Measurements from ENCODE around the gene TP73. TPM values are rescaled to one million over a fixed set of nuclear protein-coding genes. Genes with fewer than 3 reads are reported as not detected.
"Not testable (repeated sequence)": the region's sequence is repeated elsewhere in the genome, so short reads cannot be mapped to it uniquely, and the experiment has no call there.

The TP73 gene
- total and polyA plus RNA-seq, 5 experiments from 2014 or later = 0.04 to 0.06 TPM; not detected in 3

- Mint-ChIP-seq H3K4me1 (peaks cover 16 to 40% (median 35%) of the 10 kb centered on the region in 4 donors), H3K4me3 (peak overlapping the region; percentile 66 to 84 (median 72)), H3K27me3 (peaks cover 0 to 1% (median 0%) of the 10 kb centered on the region in 5 donors), H3K9me3 (peaks cover 0 to 3% (median 0%) of the 10 kb centered on the region in 9 donors), H3K36me3 (peaks cover 0 to 14% (median 3%) of the 10 kb centered on the region in 3 donors), H3K27ac (peak overlapping the region in 4 of 10 donors; percentile 26 to 79 (median 60))
- DNase-seq = no peak
- no peak for ATAC-seq
- POLR2A ChIA-PET = no interaction called here
Measured at GRCh38 chr1:3747522-3747848, 95.2 kb downstream of the TP73 start.

GRCh38 chr1:3747903-3748302, 95.6 kb downstream of the TP73 start:
- POLR2A ChIA-PET = no interaction called here
- DNase-seq (no peak), ATAC-seq (no peak)
- peaks cover 0 to 1% (median 0%) of the 10 kb centered on the region in 5 donors for H3K27me3 Mint-ChIP-seq
- peak overlapping the region; percentile 66 to 84 (median 72) for H3K4me3 Mint-ChIP-seq
- H3K4me1 Mint-ChIP-seq = peaks cover 16 to 39% (median 35%) of the 10 kb centered on the region in 4 donors
- peaks cover 0 to 3% (median 0%) of the 10 kb centered on the region in 9 donors for H3K9me3 Mint-ChIP-seq
- peak overlapping the region in 4 of 10 donors; percentile 46 to 87 (median 76) for H3K27ac Mint-ChIP-seq
- H3K36me3 Mint-ChIP-seq = peaks cover 0 to 13% (median 3%) of the 10 kb centered on the region in 3 donors

GRCh38 chr1:3748316-3748900, 96.1 kb downstream of the TP73 start:
- ATAC-seq, H3K9me3 Mint-ChIP-seq, POLR2A ChIA-PET, H3K36me3 Mint-ChIP-seq, H3K27me3 Mint-ChIP-seq, DNase-seq: not testable (repeated sequence)
- Mint-ChIP-seq H3K4me1 (peaks cover 13 to 35% (median 33%) of the 10 kb centered on the region in 4 donors), H3K4me3 (peak overlapping the region in 9 of 10 donors; percentile 29 to 84 (median 71)), H3K27ac (peak overlapping the region in 3 of 10 donors; percentile 52 to 87 (median 79))

- Mint-ChIP-seq H3K4me3 (no peak overlapping the region), H3K36me3 (peaks cover 0 to 5% (median 3%) of the 10 kb centered on the region in 3 donors), H3K27ac (no peak overlapping the region), H3K27me3 (peaks cover 0 to 1% (median 0%) of the 10 kb centered on the region in 5 donors), H3K9me3 (peaks cover 0 to 3% (median 0%) of the 10 kb centered on the region in 9 donors), H3K4me1 (peaks cover 12 to 31% (median 30%) of the 10 kb centered on the region in 4 donors)
- ATAC-seq = no peak
- DNase-seq = no peak
- POLR2A ChIA-PET = interaction anchor here (0.7 kb wide), 1 partner anchor 82 kb away, joined by 5 read pairs; no protein-coding TSS in a partner anchor
Measured at GRCh38 chr1:3749512-3749911, 97.2 kb downstream of the TP73 start.

- Mint-ChIP-seq H3K27me3 (peaks cover 0 to 3% (median 0%) of the 10 kb centered on the region in 5 donors), H3K27ac (peak overlapping the region in 1 of 10 donors; percentile 54), H3K9me3 (no peaks in the 10 kb centered on the region), H3K4me1 (peaks cover 3 to 22% (median 19%) of the 10 kb centered on the region in 4 donors), H3K36me3 (no peaks in the 10 kb centered on the region), H3K4me3 (no peak overlapping the region)
- ATAC-seq (no peak), DNase-seq (no peak)
- POLR2A ChIA-PET = no interaction called here
Measured at GRCh38 chr1:3750741-3751140, 98.4 kb downstream of the TP73 start.

- no peak within 1 kb of the TSS for H3K4me3 Mint-ChIP-seq
- DNase-seq = no peak
- H3K9me3 Mint-ChIP-seq = no peaks in the 10 kb centered on the region
- H3K27me3 Mint-ChIP-seq = peaks cover 0 to 12% (median 1%) of the 10 kb centered on the region in 5 donors
- H3K36me3 Mint-ChIP-seq = no peaks in the 10 kb centered on the region
- peaks cover 0 to 10% (median 9%) of the 10 kb centered on the region in 4 donors for H3K4me1 Mint-ChIP-seq
- POLR2A ChIA-PET = interaction anchor here (0.8 kb wide), 1 partner anchor 19 kb away, joined by 7 read pairs; no protein-coding TSS in a partner anchor
- no peak for ATAC-seq
- H3K27ac Mint-ChIP-seq = peak within 1 kb of the TSS in 1 of 10 donors; percentile 74
Measured at GRCh38 chr1:3752400-3752945, 100.2 kb downstream of the TP73 start, which contains the start of gene CCDC27. CCDC27 (plus strand) TSS chr1:3752450; CDS start chr1:3752482, 32 bp downstream.

GRCh38 chr1:3753656-3754454, 101.5 kb downstream of the TP73 start:
- POLR2A ChIA-PET = interaction anchor here (1.1 kb wide), 1 partner anchor 9 kb away, joined by 3 read pairs; no protein-coding TSS in a partner anchor

GRCh38 chr1:3756394-3756793, 104.1 kb downstream of the TP73 start:
- no peaks in the 10 kb centered on the region for H3K36me3 Mint-ChIP-seq

More at GRCh38 chr1:3753656-3754454, 101.5 kb downstream of the TP73 start:
- DNase-seq (no peak), ATAC-seq (no peak)
- Mint-ChIP-seq H3K27me3 (peaks cover 0 to 12% (median 1%) of the 10 kb centered on the region in 5 donors), H3K4me3 (no peak overlapping the region), H3K27ac (no peak overlapping the region), H3K4me1 (no peaks in the 10 kb centered on the region), H3K36me3 (no peaks in the 10 kb centered on the region), H3K9me3 (no peaks in the 10 kb centered on the region)

GRCh38 chr1:3759164-3759563, 106.8 kb downstream of the TP73 start:
- no peak for DNase-seq
- no peak for ATAC-seq
- Mint-ChIP-seq H3K36me3 (no peaks in the 10 kb centered on the region), H3K9me3 (peaks cover 0 to 8% (median 0%) of the 10 kb centered on the region in 9 donors), H3K4me1 (no peaks in the 10 kb centered on the region), H3K4me3 (no peak overlapping the region), H3K27me3 (peaks cover 8 to 50% (median 23%) of the 10 kb centered on the region in 5 donors), H3K27ac (peak overlapping the region in 1 of 10 donors; percentile 18)
- POLR2A ChIA-PET = interaction anchor here (0.6 kb wide), 1 partner anchor 27 kb away, joined by 3 read pairs; no protein-coding TSS in a partner anchor

More at GRCh38 chr1:3756394-3756793, 104.1 kb downstream of the TP73 start:
- H3K9me3 Mint-ChIP-seq = peaks cover 0 to 8% (median 0%) of the 10 kb centered on the region in 9 donors
- peak overlapping the region in 1 of 10 donors; percentile 47 for H3K27ac Mint-ChIP-seq
- peaks cover 7 to 37% (median 22%) of the 10 kb centered on the region in 5 donors for H3K27me3 Mint-ChIP-seq
- no peak overlapping the region for H3K4me3 Mint-ChIP-seq
- DNase-seq (no peak), ATAC-seq (no peak)
- no peaks in the 10 kb centered on the region for H3K4me1 Mint-ChIP-seq
- POLR2A ChIA-PET = no interaction called here

- ATAC-seq (no peak), DNase-seq (no peak)
- POLR2A ChIA-PET = interaction anchor here (0.6 kb wide), 1 partner anchor 26 kb away, joined by 3 read pairs; no protein-coding TSS in a partner anchor
- Mint-ChIP-seq H3K4me1 (no peaks in the 10 kb centered on the region), H3K36me3 (no peaks in the 10 kb centered on the region), H3K9me3 (peaks cover 0 to 8% (median 0%) of the 10 kb centered on the region in 9 donors), H3K4me3 (no peak overlapping the region), H3K27me3 (peaks cover 11 to 50% (median 26%) of the 10 kb centered on the region in 5 donors), H3K27ac (no peak overlapping the region)
Measured at GRCh38 chr1:3759796-3760195, 107.5 kb downstream of the TP73 start.

GRCh38 chr1:3761296-3762010, 109.1 kb downstream of the TP73 start:
- Mint-ChIP-seq H3K4me3 (no peak overlapping the region), H3K4me1 (no peaks in the 10 kb centered on the region), H3K27me3 (peaks cover 11 to 54% (median 31%) of the 10 kb centered on the region in 5 donors), H3K27ac (no peak overlapping the region), H3K9me3 (peaks cover 0 to 8% (median 0%) of the 10 kb centered on the region in 9 donors), H3K36me3 (no peaks in the 10 kb centered on the region)
- POLR2A ChIA-PET = no interaction called here
- ATAC-seq (no peak), DNase-seq (no peak)
